Activated CD8-positive, alpha-beta memory T cell treated with anti-CD3 and anti-CD28 coated beads for 1 hour (primary cell): ENCODE results near the gene OR8B4.
"Not testable (repeated sequence)": the region's sequence is repeated elsewhere in the genome, so short reads cannot be mapped to it uniquely, and the experiment has no call there.

Source experiments
- DNase-seq, 2 donors: peaks; one replicate each; pipeline ENCODE4 v3.0.0-alpha.2; 2020; ENCODE audit warnings: low read depth in 1 of 2; ENCODE audit errors: extremely low read depth in 1 of 2

The OR8B4 gene

GRCh38 chr11:124424384-124424921, at the start of gene OR8B4:
OR8B4 (minus strand) TSS chr11:124424871; CDS start chr11:124424871, 0 bp downstream.
- DNase-seq = no peak

GRCh38 chr11:124474079-124474478, 49.4 kb upstream of the OR8B4 start:
- no peak for DNase-seq

- no peak for DNase-seq
Observed at GRCh38 chr11:124473476-124473875, 48.8 kb upstream of the OR8B4 start.

GRCh38 chr11:124470561-124471227, 46.0 kb upstream of the OR8B4 start:
- DNase-seq = no peak

GRCh38 chr11:124467381-124467927, 42.8 kb upstream of the OR8B4 start:
- no peak for DNase-seq

GRCh38 chr11:124465368-124465767, 40.7 kb upstream of the OR8B4 start:
- no peak for DNase-seq

- DNase-seq = no peak
Observed at GRCh38 chr11:124463990-124464389, 39.3 kb upstream of the OR8B4 start.

- no peak for DNase-seq
Observed at GRCh38 chr11:124463324-124463723, 38.7 kb upstream of the OR8B4 start.

- DNase-seq = no peak
Observed at GRCh38 chr11:124460459-124460858, 35.8 kb upstream of the OR8B4 start.

GRCh38 chr11:124459379-124459778, 34.7 kb upstream of the OR8B4 start:
- not testable (repeated sequence) for DNase-seq

- no peak for DNase-seq
Observed at GRCh38 chr11:124454552-124454951, 29.9 kb upstream of the OR8B4 start.

GRCh38 chr11:124446916-124447315, 22.2 kb upstream of the OR8B4 start:
- no peak for DNase-seq

GRCh38 chr11:124445646-124446150, 21.0 kb upstream of the OR8B4 start, which contains the start of gene OR8B8:
OR8B8 (minus strand) TSS chr11:124445696; CDS start chr11:124441085, 4,611 bp downstream.
- DNase-seq = no peak

GRCh38 chr11:124442847-124443246, 18.2 kb upstream of the OR8B4 start:
- DNase-seq = no peak

GRCh38 chr11:124442442-124442841, 17.8 kb upstream of the OR8B4 start:
- no peak for DNase-seq

- no peak for DNase-seq
Observed at GRCh38 chr11:124441519-124441918, 16.8 kb upstream of the OR8B4 start.

- DNase-seq = no peak
Observed at GRCh38 chr11:124441081-124441480, 16.4 kb upstream of the OR8B4 start.

- no peak for DNase-seq
Observed at GRCh38 chr11:124440608-124441007, 15.9 kb upstream of the OR8B4 start.

- DNase-seq = no peak
Observed at GRCh38 chr11:124434699-124435098, 10.0 kb upstream of the OR8B4 start.

- no peak for DNase-seq
Observed at GRCh38 chr11:124429599-124429998, 4.9 kb upstream of the OR8B4 start.

- DNase-seq = no peak
Observed at GRCh38 chr11:124421043-124421442, 3.6 kb downstream of the OR8B4 start.

- no peak for DNase-seq
Observed at GRCh38 chr11:124415356-124415923, 9.2 kb downstream of the OR8B4 start.
